IMR-90 (cell line): ENCODE results near the gene ANKRD13B. TPM values are rescaled to one million over a fixed set of nuclear protein-coding genes. Genes with fewer than 3 reads are reported as not detected.

Experiments used
- ATAC-seq: fragments of 200-7000 bp; cut with Tn5 transposase; 2 replicates; pipeline ENCODE4 v1.9.1; 2020; ENCODE audit warnings: low read depth, mild to moderate bottlenecking, moderate library complexity
- BruUV-seq: library from RNA; stranded (reverse); fragments of 400-500 nt; replicated peaks from 2 replicates; lab custom pipeline; 2021; lab: Mats Ljungman, UMichigan
- CTCF ChIA-PET: fragments of 300-600 bp; formaldehyde crosslinking; extraction: SDS; loops from one replicate; lab custom pipeline; 2021; ENCODE audit warnings: antibody characterized with exemption; lab: Yijun Ruan, JAX
- POLR2A ChIA-PET: fragments of 300-600 bp; sonication (Branson Sonifier 250); formaldehyde crosslinking; loops from one replicate; lab custom pipeline; 2022; ENCODE audit warnings: antibody characterized with exemption; ENCODE audit not compliant: unreplicated experiment; lab: Charles Lee
- DNase-seq: peaks from one replicate; pipeline ENCODE4 v3.0.0; 2013
- H2AFZ ChIP-seq: replicated peaks from 2 replicates; pipeline ENCODE3; 2013; ENCODE audit warnings: low read length, mild to moderate bottlenecking; ENCODE audit not compliant: poor library complexity
- H2AK5ac ChIP-seq: 2 replicates; pipeline ENCODE4 v1.6.1; 2013; ENCODE audit warnings: low read depth, low read length, inconsistent platforms
- H2AK9ac ChIP-seq: replicated peaks from 2 replicates; pipeline ENCODE3; 2013; ENCODE audit warnings: mild to moderate bottlenecking, low read depth, low read length, moderate library complexity; ENCODE audit not compliant: poor library complexity
- H2BK120ac ChIP-seq: 2 replicates; pipeline ENCODE4 v1.6.1; 2013; ENCODE audit warnings: low read depth, low read length, inconsistent platforms
- H2BK15ac ChIP-seq: 3 replicates; pipeline ENCODE4 v1.6.1; 2013; ENCODE audit warnings: low read depth, low read length, inconsistent platforms
- H2BK20ac ChIP-seq: 2 replicates; pipeline ENCODE4 v1.6.1; 2013; ENCODE audit warnings: low read depth, mild to moderate bottlenecking, inconsistent platforms, low read length, moderate library complexity
- H2BK5ac ChIP-seq: 2 replicates; pipeline ENCODE4 v1.6.1; 2013; ENCODE audit warnings: mild to moderate bottlenecking, low read depth, low read length, inconsistent platforms; ENCODE audit not compliant: poor library complexity, severe bottlenecking
- H3K14ac ChIP-seq: replicated peaks from 2 replicates; pipeline ENCODE4 v1.6.1; 2013; ENCODE audit warnings: low read depth, low read length, inconsistent platforms
- H3K18ac ChIP-seq: 2 replicates; pipeline ENCODE4 v1.6.1; 2013; ENCODE audit warnings: low read depth, low read length, control low read depth
- H3K23ac ChIP-seq: 2 replicates; pipeline ENCODE4 v1.6.1; 2013; ENCODE audit warnings: low read depth, low read length, inconsistent platforms
- H3K27ac ChIP-seq: 2 replicates; pipeline ENCODE4 v1.5.1; 2013; ENCODE audit warnings: mild to moderate bottlenecking, control low read depth, low read length; ENCODE audit not compliant: insufficient read depth
- H3K27me3 ChIP-seq: 2 replicates; pipeline ENCODE4 v1.6.1; 2013; ENCODE audit warnings: low read length; ENCODE audit not compliant: control insufficient read depth, insufficient read depth
- H3K36me3 ChIP-seq: 2 replicates; pipeline ENCODE4 v1.6.1; 2013; ENCODE audit warnings: low read length, mixed read lengths; ENCODE audit not compliant: control insufficient read depth, insufficient read depth
- H3K4ac ChIP-seq: 2 replicates; pipeline ENCODE4 v1.6.1; 2013; ENCODE audit warnings: low read depth, low read length, inconsistent platforms
- H3K4me1 ChIP-seq: 2 replicates; pipeline ENCODE4 v1.6.1; 2013; ENCODE audit warnings: low read length, mixed read lengths; ENCODE audit not compliant: control insufficient read depth, insufficient read depth
- H3K4me2 ChIP-seq: 2 replicates; pipeline ENCODE4 v1.6.1; 2013; ENCODE audit warnings: low read depth, mild to moderate bottlenecking, control low read depth, low read length, moderate library complexity
- H3K4me3 ChIP-seq: 2 replicates; pipeline ENCODE4 v1.5.1; 2013; ENCODE audit warnings: low read depth, mild to moderate bottlenecking, control low read depth, low read length, moderate library complexity; ENCODE audit not compliant: insufficient read depth
- H3K56ac ChIP-seq: 2 replicates; pipeline ENCODE4 v1.6.1; 2013; ENCODE audit warnings: low read length, inconsistent platforms; ENCODE audit not compliant: insufficient read depth; ENCODE audit errors: extremely low read depth
- H3K79me1 ChIP-seq, 2 experiments: 2 replicates each; pipeline ENCODE4 v1.6.1; 2013; ENCODE audit warnings: low read length in 2 of 2, inconsistent platforms in 1 of 2, low read depth in 1 of 2
- H3K9ac ChIP-seq: 2 replicates; pipeline ENCODE4 v1.6.1; 2013; ENCODE audit warnings: low read depth, low read length, control low read depth
- H3K9me1 ChIP-seq: 2 replicates; pipeline ENCODE4 v1.6.1; 2013; ENCODE audit warnings: low read length, inconsistent platforms; ENCODE audit not compliant: insufficient read depth
- H3K9me3 ChIP-seq: 2 replicates; pipeline ENCODE4 v1.6.1; 2013; ENCODE audit warnings: low read length; ENCODE audit not compliant: control insufficient read depth, insufficient read depth
- H4K20me1 ChIP-seq: 2 replicates; pipeline ENCODE4 v1.6.1; 2013; ENCODE audit warnings: low read length, inconsistent platforms; ENCODE audit not compliant: insufficient read depth
- H4K5ac ChIP-seq: 2 replicates; pipeline ENCODE4 v1.6.1; 2013; ENCODE audit warnings: mild to moderate bottlenecking, low read depth, low read length, control low read depth
- H4K8ac ChIP-seq, 2 experiments: 2 replicates each; pipeline ENCODE4 v1.6.1; 2013; ENCODE audit warnings: low read depth in 2 of 2, low read length in 2 of 2, control low read depth in 1 of 2, inconsistent platforms in 1 of 2
- H4K91ac ChIP-seq: 2 replicates; pipeline ENCODE4 v1.6.1; 2013; ENCODE audit warnings: low read depth, low read length, inconsistent platforms; ENCODE audit not compliant: insufficient read depth
- CEBPB ChIP-seq: IDR thresholded peaks from 2 replicates; pipeline ENCODE4 v1.6.1; 2012; ENCODE audit warnings: low read depth, low read length, improper control_type of control experiment
- MAZ ChIP-seq: IDR thresholded peaks from 2 replicates; pipeline ENCODE4 v1.6.1; 2012; ENCODE audit warnings: low read depth, mild to moderate bottlenecking, low read length, improper control_type of control experiment, moderate library complexity, borderline replicate concordance
- MXI1 ChIP-seq: IDR thresholded peaks from 2 replicates; pipeline ENCODE4 v1.6.1; 2012; ENCODE audit warnings: low read depth, mild to moderate bottlenecking, low read length, moderate library complexity, borderline replicate concordance
- RAD21 ChIP-seq: IDR thresholded peaks from 2 replicates; pipeline ENCODE4 v1.6.1; 2012; ENCODE audit warnings: low read length, improper control_type of control experiment
- WGBS, 2 experiments: methylation state at CpG; one replicate each; pipeline versions ENCODE4 v1.1.5 to v1.1.7; 2013; ENCODE audit warnings: missing lambda C conversion rate in 2 of 2; ENCODE audit not compliant: insufficient read length in 1 of 2; ENCODE audit errors: extremely low coverage in 2 of 2; 5-methylcytosine and 5-hydroxymethylcytosine counted together
- dilution Hi-C: fragments of 300-500 bp; cut with HindIII; formaldehyde crosslinking; loops from one replicate; pipeline ENCODE4 v1.14.3; 2018; ENCODE audit warnings: low sequenced_read_pairs; ENCODE audit not compliant: unreplicated experiment
- in situ Hi-C: fragments of 300-500 bp; cut with MboI; formaldehyde crosslinking; loops from 3 replicates; pipeline ENCODE4 v1.14.3; 2019; ENCODE audit warnings: low sequenced_read_pairs, inconsistent platforms, mixed read lengths
- intact Hi-C: fragments of 100-400 bp; cut with micrococcal nuclease; formaldehyde crosslinking; loops from 2 replicates; pipeline ENCODE4 v1.10.0; 2022
- polyA plus RNA-seq, 3 experiments: library from polyadenylated mRNA; depleted of rRNA; stranded (reverse); fragments of >200 nt; gene quantifications; 2 replicates each; pipeline ENCODE4 v1.2.3, GENCODE V29; 2012; ENCODE audit warnings: low replicate concordance in 1 of 3
- total RNA-seq: library from RNA; depleted of rRNA; stranded (reverse); fragments of >200 nt; gene quantifications from 2 replicates; pipeline ENCODE4 v1.2.3, GENCODE V29; 2012

The ANKRD13B gene
- total and polyA plus RNA-seq, 2 of the 4 experiments (the other 2 are of a cell fraction) = 0.90 to 4.0 TPM

DNA sequence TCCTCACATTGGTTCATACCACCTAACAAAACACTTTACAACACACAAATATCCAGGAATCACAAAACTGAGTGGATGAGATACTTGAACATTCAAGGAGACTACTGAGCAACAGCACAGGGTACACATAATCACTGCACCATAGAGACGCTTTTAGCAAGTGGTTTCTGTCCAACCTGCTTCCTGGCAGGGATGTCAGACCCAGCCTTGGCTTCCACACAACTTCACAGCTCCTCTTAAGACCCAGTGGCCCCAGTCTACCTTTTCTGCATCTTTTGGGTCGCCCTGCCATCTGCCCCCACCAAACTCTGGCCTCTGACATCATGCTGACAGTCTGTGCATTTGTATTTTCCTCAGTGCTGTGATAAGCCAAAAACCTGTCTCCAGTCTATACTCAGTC is 35.7 kb downstream of the ANKRD13B start:
- BruUV-seq = no TSS peak
- Histone ChIP-seq H3K4me3 (no peak overlapping the region), H3K4ac (no peak overlapping the region), H3K9ac (no peak overlapping the region), H3K4me1 (no peaks in the 10 kb centered on the region), H2AK9ac (no peak overlapping the region), H4K5ac (no peak overlapping the region), H2BK120ac (no peak overlapping the region), H3K14ac (no peak overlapping the region), H2BK15ac (no peak overlapping the region), H3K9me3 (no peaks in the 10 kb centered on the region), H3K36me3 (peaks cover 29% of the 10 kb centered on the region), H3K27ac (no peak overlapping the region), H4K20me1 (no peaks in the 10 kb centered on the region), H2AK5ac (no peak overlapping the region), H4K91ac (no peak overlapping the region), H3K4me2 (no peak overlapping the region), H2BK20ac (no peak overlapping the region), H3K27me3 (no peaks in the 10 kb centered on the region), H4K8ac (no peak overlapping the region), H3K9me1 (peaks cover 2% of the 10 kb centered on the region), H2AFZ (no peak overlapping the region), H3K79me1 (no peaks in the 10 kb centered on the region; a peak in 1 of 4 replicates), H3K56ac (no peak overlapping the region), H3K23ac (no peak overlapping the region), H3K18ac (no peak overlapping the region), H2BK5ac (no peak overlapping the region)
- dilution Hi-C loops (no loop called here), intact Hi-C loops (no loop called here), in situ Hi-C loops (no loop called here)
- ATAC-seq (no peak), DNase-seq (no peak)
- WGBS, 2 experiments = 100% methylated on average over 1 of the region's 2 CpGs; no CpG with 5 or more reads in 1 of the 2 experiments
- TF ChIP-seq MXI1 = no peak
- no peak for TF ChIP-seq CEBPB
- TF ChIP-seq MAZ = no peak
- no peak for TF ChIP-seq RAD21
- CTCF ChIA-PET = no interaction called here
- POLR2A ChIA-PET = no interaction called here
